ENCODE results near the gene PTPRK.

PTPRK gene

DNA sequence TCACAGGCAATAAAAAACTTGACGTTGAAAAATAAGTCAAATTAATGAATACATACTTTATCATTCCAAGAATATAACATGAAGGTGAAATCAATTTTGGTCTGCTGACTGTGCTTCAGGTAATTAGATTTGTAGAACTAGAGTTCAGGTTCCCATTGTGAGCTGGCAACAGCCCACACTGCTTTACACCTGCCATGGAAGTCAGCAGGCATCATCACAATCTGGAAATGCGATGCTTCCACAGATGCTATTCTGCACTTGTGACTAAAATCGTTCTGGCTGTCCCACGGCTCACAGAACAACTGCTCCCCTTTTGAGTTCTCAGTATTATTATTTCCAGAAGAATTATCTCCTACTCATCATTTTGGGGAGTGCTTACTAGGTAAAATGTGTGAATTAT is 556.9 kb downstream of the PTPRK start:
- no peak for TF ChIP-seq ZFX (IDR thresholded peaks at IDR 0.05; ENCODE audit: borderline replicate concordance)
- TF ChIP-seq, protein P1, sequence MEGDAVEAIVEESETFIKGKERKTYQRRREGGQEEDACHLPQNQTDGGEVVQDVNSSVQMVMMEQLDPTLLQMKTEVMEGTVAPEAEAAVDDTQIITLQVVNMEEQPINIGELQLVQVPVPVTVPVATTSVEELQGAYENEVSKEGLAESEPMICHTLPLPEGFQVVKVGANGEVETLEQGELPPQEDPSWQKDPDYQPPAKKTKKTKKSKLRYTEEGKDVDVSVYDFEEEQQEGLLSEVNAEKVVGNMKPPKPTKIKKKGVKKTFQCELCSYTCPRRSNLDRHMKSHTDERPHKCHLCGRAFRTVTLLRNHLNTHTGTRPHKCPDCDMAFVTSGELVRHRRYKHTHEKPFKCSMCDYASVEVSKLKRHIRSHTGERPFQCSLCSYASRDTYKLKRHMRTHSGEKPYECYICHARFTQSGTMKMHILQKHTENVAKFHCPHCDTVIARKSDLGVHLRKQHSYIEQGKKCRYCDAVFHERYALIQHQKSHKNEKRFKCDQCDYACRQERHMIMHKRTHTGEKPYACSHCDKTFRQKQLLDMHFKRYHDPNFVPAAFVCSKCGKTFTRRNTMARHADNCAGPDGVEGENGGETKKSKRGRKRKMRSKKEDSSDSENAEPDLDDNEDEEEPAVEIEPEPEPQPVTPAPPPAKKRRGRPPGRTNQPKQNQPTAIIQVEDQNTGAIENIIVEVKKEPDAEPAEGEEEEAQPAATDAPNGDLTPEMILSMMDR (IDR thresholded peaks at IDR 0.05), result no peak
- H3K27ac ChIP-seq, result no peak overlapping the region

DNA sequence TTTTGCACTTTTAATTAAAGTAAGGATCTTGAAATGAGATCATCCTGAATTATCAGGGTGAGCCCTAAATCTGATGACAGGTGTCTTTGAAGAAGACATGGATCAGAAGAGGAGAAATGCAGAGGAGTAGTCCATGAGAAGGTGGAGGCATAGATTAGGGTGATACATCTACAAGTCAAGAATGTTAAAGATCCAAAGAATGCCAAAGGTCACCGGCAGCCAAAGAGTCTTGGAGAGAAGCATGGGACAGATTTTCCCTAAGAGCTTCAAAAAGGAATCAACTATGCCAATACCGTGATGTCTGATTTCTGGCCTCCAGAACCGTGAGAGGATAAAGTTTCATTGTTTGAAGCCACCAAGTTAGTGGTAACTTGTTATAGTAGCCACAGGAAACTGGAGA is 560.5 kb downstream of the PTPRK start:
- no peak overlapping the region for H3K27ac ChIP-seq
- TF ChIP-seq, protein P1 (IDR thresholded peaks at IDR 0.05), result no peak
- no peak for TF ChIP-seq ZFX (IDR thresholded peaks at IDR 0.05; ENCODE audit: borderline replicate concordance)

DNA sequence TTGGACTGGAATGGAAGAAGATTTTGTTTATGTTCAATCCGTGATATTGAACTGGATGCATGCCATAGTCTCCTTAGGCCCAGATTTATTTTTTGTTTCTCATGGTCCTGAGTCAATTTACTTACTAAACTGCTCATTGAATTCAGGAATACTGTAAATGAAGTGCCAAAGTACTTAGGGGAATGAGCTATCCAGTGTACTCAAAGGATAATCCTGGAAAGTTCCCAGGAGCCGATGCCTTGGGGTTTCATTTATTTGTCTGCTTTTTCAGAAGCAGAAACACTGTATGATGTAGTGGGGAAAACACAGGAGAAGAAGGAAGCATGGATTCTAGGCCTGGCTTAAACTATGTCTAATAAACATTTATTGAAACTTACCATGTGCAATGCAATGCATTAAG is 563.4 kb downstream of the PTPRK start:
- H3K27ac ChIP-seq, result no peak overlapping the region
- TF ChIP-seq, protein P1 (IDR thresholded peaks at IDR 0.05), result no peak
- no peak for TF ChIP-seq ZFX (IDR thresholded peaks at IDR 0.05; ENCODE audit: borderline replicate concordance)

DNA sequence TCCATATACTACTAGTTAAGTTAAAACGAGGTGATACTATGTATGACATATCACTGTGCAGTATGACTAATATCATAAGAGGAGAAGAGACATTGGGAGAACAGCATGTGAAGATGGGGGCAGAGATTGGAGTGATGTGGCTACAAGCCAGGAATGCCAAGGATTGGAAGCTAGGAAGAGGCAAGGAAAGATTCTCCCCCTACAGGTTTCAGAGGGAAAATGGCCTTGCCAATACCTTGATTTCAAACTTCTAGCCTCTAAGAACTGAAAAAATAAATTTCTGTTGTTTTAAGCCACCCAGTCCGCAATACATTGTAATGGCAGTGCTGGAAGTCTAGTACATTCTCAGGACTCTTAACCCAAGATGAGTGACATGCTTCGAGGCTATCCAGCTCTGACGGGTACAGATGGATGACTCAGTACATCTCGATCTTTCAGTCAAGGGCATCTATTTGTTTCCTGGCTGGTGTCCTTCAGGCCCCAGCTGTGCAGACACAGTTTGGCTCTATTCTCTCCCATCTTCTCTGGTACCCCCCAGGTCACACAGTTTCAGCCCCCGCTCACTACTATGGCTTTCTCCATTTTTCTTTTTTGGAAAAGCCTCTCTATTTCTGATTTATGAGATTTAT is 564.0 kb downstream of the PTPRK start:
- no peak overlapping the region for H3K27ac ChIP-seq
- TF ChIP-seq, protein P1 (IDR thresholded peaks at IDR 0.05), result peak; percentile 16; the same call in 1 of the 2 replicates
- no peak for TF ChIP-seq ZFX (IDR thresholded peaks at IDR 0.05; ENCODE audit: borderline replicate concordance)

DNA sequence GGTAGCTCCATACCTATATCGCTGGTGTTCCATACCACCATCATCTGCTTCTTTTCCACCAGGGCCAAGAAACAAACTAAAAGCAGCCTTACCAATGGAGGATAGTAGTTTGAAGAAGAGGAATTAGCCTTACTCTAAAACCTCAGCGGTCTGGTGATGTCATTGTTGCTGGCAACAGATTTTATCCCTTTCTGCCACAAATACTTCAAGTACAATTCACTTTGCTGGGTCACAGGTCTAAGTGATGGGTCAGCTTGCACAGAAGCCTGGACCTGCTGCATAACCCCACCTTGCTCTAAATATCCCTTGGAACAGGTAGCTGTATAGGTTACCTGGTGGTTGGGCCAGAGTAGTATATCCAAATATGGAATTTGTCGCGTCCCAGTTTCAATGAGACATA is 566.3 kb downstream of the PTPRK start:
- TF ChIP-seq, protein P1 (IDR thresholded peaks at IDR 0.05), result no peak
- TF ChIP-seq ZFX (IDR thresholded peaks at IDR 0.05; ENCODE audit: borderline replicate concordance), result no peak
- H3K27ac ChIP-seq, result no peak overlapping the region

DNA sequence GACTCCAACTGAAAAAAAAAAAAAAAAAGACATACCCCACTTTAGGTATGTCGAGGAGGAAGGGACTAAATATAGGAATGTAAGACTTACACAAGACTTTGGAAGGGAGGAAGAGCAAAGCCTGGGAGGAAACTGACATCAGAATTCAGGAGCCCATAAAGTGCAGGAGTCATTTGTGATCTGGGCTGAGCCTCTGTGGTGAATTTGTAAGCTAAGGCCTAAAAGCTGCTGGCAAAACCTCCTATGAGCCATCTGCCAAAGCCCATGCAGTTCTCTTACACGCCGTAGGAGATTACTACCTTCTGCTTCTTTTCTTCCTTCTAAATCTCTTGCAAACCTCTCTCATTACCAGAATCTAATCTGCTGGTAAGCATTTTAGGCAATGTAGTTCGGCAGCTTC is 567.6 kb downstream of the PTPRK start:
- TF ChIP-seq ZFX (IDR thresholded peaks at IDR 0.05; ENCODE audit: borderline replicate concordance), result no peak
- TF ChIP-seq, protein P1 (IDR thresholded peaks at IDR 0.05), result no peak
- no peak overlapping the region for H3K27ac ChIP-seq

DNA sequence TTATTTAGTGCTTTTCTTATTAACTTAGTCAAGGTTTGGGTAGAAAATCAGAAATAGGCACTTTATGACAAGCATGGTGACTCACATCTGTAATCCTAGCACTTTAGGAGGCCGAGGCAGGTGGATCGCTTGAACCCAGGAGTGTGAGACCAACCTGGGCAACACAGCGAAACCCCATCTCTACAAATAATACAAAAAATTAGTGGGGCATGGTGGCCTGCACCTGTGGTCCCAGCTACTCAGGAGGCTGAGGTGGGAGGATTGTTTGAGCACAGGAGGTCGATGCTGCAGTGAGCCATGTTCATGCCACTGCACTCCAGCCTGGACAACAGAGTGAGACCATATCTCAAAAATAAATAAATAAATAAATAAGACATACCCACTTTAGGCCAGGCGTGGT is 568.2 kb downstream of the PTPRK start:
- no peak for TF ChIP-seq ZFX (IDR thresholded peaks at IDR 0.05; ENCODE audit: borderline replicate concordance)
- TF ChIP-seq, protein P1 (IDR thresholded peaks at IDR 0.05), result no peak

More for the DNA sequence above, 568.2 kb downstream of the PTPRK start:
- no peak overlapping the region for H3K27ac ChIP-seq

Measured in 22Rv1 (cell line).